Tongue (tissue), 2 donors: ENCODE data around the gene ACOT6. TPM values are rescaled to one million over a fixed set of nuclear protein-coding genes. Genes with fewer than 3 reads are reported as not detected.
"Not testable (repeated sequence)": the region's sequence is repeated elsewhere in the genome, so short reads cannot be mapped to it uniquely, and the experiment has no call there.

Source experiments
- DNase-seq: peaks from one replicate; pipeline ENCODE4 v3.0.0-alpha.2; 2015
- total RNA-seq: library from RNA; depleted of rRNA; stranded (reverse); fragments of >200 nt; gene quantifications from one replicate; pipeline ENCODE4 v1.2.3, GENCODE V29; 2014

ACOT6 gene, protein sequence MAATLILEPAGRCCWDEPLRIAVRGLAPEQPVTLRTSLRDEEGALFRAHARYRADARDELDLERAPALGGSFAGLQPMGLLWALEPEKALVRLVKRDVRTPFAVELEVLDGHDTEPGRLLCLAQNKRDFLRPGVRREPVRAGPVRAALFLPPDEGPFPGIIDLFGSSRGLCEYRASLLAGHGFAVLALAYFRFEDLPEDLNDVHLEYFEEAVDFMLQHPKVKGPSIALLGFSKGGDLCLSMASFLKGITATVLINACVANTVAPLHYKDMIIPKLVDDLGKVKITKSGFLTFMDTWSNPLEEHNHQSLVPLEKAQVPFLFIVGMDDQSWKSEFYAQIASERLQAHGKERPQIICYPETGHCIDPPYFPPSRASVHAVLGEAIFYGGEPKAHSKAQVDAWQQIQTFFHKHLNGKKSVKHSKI
- total RNA-seq = not detected

DNA sequence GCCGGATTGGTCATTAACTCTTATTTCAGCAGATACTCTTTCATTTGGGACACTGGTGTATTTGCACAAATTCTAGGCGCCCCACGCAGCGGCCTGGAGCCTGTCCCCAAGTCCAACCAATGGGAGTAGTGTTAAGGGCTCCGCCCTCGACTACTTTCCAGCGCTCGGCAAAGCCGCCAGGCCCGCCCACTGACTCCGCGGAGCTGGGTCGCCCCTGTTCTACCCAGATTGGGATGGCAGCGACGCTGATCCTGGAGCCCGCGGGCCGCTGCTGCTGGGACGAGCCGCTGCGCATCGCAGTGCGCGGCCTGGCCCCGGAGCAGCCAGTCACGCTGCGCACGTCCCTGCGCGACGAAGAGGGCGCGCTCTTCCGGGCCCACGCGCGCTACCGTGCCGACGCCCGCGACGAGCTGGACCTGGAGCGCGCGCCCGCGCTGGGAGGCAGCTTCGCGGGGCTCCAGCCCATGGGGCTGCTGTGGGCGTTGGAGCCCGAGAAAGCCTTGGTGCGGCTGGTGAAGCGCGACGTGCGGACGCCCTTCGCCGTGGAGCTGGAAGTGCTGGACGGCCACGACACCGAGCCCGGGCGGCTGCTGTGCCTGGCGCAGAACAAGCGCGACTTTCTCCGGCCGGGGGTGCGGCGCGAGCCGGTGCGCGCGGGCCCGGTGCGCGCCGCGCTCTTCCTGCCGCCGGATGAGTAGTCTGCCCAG is at the start of gene ACOT6:
Gene ACOT6, plus strand, starts transcription at position 179 of the 707 bp plus-strand sequence. Its CDS starts 55 bp downstream, at position 234.
- DNase-seq = peak; percentile 82

DNA sequence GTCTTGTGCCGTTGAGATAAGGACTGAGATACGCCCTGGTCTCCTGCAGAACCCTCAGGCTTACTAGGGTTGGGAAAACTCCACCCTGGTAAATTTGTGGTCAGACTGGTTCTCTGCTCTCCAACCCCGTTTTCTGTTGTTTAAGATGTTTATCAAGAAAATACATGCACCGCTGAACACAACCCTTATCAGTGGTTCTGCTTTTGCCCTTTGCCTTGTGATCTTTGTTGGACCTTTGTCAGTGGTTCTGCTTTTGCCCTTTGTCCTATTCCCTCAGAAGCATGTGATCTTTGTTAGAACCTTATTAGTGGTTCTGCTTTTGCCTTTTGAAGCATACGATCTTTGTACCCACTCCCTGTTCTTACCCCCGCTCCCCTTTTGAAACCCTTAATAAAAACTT is 49.6 kb upstream of the ACOT6 start:
- not testable (repeated sequence) for DNase-seq

DNA sequence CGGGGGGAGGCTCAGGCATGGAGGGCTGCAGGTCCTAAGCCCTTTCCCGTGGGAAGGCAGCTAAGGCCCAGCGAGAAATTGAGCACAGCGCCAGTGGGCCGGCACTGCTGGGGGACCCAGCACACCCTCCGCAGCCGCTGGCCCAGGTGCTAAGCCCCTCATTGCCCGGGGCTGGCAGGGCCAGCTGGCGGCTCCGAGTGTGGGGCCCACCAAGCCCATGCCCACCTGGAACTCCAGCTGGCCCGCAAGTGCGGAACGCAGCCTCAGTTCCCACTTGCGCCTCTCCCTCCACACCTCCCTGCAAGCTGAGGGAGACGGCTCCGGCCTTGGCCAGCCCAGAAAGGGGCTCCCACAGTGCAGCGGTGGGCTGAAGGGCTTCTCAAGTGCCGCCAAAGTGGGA is 45.9 kb upstream of the ACOT6 start:
- not testable (repeated sequence) for DNase-seq

DNA sequence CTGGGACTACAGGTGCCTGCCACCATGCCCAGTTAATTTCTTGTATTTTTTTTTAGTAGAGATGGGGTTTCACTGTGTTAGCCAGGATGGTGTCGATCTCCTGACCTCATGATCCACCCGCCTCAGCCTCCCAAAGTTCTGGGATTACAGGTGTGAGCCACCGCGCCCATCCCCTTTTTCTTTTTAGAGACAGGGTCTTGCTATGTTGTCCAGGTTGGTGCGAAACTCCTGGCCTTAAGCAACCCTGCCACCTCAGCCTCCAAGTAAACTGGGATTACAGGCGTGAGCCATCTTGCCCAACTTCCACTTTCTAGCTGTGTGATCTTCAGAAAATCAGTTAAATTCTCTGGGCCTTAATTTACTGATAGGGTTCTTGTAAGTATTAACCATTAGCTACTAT is 45.4 kb upstream of the ACOT6 start:
- DNase-seq = not testable (repeated sequence)

DNA sequence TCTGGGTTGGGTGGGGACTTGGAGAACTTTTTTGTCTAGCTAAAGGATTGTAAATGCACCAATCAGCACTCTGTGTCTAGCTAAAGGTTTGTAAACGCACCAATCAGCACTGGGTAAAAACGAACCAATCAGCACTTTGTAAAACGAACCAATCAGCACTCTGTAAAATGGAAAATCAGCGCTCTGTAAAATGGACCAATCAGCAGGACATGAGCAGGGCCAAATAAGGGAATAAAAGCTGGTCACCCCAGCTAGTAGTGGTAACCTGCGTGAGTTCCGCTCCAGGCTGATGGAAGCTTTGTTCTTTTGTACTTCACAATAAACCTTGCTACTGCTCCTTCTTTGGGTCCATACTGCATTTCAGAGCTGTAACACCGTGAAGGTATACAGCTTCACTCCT is 45.0 kb upstream of the ACOT6 start:
- no peak for DNase-seq

DNA sequence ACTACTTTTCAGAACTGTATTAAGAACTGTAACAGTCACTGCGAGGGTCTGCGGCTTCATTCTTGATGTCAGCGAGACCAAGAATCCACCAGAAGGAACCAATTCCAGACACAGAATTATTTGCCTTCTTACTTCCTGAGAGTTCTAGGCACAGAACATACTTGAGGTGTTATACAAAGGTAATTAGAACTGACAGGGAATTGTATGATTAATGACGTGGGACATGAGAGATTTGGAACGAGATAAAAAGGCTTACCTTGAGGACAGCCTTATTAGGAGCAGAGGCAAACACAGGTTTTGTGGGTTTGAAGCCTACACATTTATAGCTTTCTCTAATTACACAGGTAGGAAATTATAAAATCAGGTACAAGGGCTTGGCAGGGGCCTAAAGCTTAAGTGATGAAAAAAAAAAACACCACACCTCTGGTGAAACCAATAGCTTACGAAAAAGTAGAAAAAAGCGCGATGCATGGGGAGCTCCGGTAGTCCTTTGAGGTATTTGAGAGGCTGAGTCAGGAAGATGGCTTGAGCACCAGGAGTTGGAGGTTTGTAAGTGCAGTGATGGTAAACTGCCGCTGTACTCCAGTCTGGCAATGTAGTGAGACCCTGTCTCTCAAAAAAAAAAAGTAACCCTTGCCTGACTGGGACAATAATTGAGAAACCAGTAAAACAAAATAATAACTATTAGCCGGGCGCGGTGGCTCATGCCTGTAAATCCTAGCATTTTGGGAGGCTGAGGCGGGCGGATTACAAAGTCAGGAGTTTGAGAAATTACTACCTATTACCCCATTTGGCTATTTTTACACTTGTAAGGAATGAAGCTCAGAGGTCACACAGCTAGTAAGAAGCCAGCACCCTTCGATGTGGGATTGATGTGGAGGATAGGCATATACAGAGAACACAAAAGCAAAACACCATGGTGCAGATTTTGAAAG is 44.1 kb upstream of the ACOT6 start:
- DNase-seq = peak; percentile 20

DNA sequence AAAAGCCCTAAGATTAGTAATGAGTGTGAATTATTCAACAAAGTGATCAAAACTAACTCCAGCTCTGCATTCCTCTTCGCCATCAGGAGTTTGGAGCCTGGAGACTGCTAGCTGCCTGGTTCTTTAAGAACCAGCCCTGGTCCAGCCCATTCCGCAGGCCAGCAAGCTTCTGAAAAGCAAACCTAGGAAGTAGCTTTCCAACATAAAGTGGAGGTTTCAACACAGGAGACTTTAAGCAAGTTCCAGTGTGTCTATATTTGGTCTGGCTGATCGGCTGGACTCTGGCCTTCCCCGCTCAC is 43.5 kb upstream of the ACOT6 start:
- not testable (repeated sequence) for DNase-seq

DNA sequence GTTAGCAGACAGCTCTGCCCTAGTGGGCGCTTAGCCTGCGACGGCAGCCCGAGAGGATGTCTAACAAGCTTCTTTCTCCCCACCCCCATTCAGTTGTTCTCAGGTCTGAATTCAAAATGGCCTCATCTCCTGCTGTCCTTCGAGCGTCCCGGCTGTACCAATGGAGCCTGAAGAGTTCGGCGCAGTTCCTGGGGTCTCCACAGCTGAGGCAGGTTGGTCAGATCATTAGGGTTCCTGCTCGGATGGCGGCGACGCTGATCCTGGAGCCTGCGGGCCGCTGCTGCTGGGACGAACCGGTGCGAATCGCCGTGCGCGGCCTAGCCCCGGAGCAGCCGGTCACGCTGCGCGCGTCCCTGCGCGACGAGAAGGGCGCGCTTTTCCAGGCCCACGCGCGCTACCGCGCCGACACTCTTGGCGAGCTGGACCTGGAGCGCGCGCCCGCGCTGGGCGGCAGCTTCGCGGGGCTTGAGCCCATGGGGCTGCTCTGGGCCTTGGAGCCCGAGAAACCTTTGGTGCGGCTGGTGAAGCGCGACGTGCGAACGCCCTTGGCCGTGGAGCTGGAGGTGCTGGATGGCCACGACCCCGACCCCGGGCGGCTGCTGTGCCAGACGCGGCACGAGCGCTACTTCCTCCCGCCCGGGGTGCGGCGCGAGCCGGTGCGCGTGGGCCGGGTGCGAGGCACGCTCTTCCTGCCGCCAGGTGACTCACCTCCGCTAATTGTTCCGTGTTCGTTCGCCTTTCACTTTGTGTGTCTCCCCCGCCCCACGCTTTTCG is 42.9 kb upstream of the ACOT6 start, which contains the start of gene ACOT2:
Gene ACOT2, plus strand, starts transcription at position 29 of the 774 bp plus-strand sequence. Its CDS starts 28 bp downstream, at position 57.
- peak; percentile 92 for DNase-seq

DNA sequence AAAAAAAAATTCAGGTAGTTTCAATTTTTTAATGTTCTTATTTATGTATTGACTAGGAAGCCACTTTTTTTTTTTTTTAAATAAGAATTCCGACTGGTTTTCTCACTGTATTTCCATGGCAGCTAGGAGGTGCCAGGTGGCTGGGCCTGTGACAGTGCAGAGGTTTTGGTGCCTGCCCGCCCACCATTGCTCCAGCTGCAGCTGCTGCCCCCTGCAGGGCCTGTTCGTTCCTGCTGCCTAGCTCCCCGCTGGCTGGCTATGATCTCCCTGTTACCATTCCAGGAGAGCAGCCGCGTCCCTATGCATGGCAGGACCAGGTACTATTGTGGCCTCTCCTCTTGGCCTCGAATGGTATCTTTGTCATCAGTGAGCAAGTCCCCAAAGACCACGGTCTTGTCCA is 41.4 kb upstream of the ACOT6 start:
- DNase-seq = peak; percentile 40

DNA sequence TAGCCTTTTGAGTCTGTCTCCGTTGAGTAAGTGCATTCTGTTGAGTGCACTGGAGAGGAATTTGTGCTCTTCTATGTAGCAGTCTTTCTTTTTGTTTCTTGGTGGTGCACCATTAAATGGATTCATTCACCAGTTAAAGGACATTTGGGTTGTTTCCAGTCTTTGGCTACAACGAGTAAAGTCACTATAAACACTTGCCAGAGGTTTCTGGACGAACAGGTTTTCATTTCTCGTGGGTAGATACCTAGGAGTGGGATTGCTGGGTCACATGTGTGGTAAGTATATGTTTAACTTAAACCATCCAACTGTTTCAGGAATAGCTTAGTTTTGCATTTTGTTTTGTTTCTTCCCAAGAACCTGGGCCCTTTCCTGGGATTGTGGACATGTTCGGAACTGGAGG is 39.3 kb upstream of the ACOT6 start:
- DNase-seq = not testable (repeated sequence)

DNA sequence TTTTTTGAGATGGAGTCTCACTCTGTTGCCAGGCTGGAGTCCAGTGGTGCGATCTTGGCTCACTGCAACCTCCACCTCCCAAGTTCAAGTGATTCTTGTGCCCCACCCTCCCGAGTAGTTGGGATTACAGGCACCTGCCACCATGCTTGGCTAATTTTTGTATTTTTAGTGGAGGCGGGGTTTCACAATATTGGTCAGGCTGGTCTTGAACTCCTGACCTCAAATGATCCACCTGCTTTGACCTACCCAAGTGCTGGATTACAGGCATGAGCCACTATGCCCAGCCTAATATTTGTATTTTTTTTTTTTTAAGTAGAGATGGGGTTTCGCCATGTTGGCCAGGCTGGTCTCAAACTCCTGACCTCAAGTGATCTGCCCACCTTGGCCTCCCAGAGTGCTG is 38.6 kb upstream of the ACOT6 start:
- DNase-seq = not testable (repeated sequence)

DNA sequence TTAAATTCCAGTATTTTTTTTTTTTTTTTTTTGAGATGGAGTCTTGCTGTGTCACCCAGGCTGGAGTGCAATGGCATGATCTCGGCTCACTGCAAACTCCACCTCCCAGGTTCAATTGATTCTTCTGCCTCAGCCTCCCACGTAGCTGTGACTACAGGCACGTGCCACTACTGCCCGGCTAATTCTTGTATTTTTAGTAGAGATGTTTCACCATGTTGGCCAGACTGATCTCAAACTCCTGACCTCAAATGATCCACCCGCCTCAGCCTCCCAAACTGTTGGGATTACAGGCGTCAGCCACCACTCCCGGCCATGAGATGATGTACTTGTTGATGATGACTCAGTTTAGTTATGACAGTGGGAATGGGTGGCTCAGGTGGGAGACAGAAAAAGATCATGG is 38.1 kb upstream of the ACOT6 start:
- not testable (repeated sequence) for DNase-seq

DNA sequence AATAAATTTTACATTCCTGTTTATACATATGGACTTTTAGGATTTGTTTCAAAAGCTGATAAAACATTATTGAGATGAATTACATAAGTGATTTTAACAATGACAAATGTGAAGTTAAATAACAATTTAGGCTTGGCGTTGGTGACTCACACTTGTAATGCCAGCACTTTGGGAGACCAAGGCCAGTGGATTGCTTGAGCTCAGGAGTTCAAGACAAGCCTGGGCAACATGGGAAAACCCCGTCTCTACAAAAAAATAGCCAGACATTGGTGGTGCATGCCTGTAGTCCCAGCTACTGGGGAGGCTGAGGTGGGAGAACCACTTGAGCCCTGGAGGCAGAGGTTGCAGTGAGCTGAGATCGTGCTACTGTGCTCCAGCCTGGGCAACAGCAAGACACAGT is 35.9 kb upstream of the ACOT6 start:
- no peak for DNase-seq

DNA sequence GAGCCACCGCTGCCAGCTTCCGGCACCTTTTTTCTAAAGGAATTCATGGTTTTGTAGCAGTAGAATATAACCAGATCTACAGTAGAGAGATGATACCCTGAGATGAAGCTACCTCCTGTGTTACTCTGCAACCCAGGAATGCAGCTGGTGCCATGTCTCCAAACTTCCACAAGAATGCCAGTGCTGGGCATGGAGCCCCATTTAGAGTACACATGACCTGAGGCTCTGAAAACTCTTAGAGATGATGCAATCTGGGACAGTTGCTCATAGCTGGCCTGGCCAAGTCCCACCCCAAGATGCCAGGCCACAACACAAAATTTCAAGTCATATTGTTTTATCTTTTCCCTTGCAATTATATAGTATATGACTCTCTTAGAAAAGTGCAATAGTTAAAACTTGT is 35.1 kb upstream of the ACOT6 start:
- DNase-seq = not testable (repeated sequence)

DNA sequence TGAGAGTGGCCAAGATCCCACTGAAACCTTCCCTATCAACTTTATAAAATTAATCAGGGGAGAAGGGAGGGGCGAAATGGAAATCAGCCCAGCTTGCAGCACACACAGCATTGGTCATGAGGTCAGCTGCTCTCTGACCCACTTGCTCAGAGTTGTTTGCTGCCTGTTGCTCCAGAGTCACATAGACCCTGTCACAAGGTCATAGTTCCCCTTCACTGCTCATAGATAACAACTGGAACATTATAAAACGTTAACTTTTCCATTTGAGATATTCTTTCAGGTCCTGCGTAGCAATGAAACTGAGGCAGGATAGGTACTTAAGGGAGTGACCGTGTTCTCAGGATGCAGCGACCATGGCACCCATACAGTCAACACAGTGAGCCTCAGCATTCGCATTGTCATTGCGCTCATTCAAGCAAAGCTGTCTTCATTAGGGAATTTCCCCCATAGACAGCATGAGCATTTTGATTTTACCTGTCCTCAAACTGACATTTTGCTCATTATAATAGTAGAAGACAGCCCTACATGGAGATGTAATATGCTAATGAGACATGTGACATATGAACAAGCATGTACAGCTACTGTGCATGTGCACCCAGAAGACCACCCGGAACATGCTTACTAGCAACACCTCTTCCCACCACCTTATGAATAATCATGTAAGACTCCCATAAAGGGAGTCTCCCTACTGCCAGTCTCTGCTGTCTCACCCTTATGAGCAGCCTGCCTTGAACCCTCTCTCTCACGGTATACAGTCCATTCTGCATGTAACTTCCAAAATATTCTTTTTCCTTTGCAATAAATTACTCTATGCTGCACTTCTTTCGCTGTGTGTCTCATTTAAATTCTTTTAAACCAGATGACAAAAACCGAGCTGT is 30.0 kb upstream of the ACOT6 start:
- not testable (repeated sequence) for DNase-seq

DNA sequence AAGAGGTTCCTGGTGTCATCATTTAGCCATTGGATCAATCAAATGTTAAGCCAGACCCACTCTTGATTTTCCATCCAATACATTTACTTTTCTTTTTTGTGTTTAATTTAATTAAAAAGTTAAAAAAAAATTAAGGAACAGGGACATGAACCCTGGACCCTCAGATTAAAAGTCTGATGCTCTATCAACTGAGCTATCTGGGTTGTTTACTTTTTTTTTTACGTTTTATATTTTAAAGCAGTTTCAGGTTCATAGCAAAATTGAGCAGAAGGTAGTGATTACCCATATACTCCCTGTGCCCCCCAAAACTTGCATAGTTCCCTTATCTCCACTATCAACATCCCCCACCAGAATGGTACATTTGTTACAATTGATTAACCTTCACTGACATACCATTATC is 23.6 kb upstream of the ACOT6 start:
- DNase-seq = no peak

DNA sequence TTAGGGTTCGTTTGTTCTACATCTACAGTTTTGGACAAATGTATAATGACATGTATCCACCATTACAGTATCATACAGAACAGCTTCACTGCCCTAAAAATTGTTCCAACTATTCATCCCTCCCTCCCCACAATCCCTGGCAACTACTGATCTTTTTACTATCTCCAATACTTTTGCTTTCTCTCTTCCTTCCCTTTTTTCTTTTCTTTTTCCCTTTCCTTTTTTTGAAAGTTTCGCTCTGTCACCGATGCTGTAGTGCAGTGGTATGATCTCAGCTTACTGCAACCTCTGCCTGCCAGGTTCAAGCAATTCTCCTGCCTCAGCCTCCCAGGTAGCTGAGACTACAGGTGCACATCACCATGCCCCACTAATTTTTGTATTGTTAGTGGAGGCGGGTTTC is 23.2 kb upstream of the ACOT6 start:
- DNase-seq = no peak

DNA sequence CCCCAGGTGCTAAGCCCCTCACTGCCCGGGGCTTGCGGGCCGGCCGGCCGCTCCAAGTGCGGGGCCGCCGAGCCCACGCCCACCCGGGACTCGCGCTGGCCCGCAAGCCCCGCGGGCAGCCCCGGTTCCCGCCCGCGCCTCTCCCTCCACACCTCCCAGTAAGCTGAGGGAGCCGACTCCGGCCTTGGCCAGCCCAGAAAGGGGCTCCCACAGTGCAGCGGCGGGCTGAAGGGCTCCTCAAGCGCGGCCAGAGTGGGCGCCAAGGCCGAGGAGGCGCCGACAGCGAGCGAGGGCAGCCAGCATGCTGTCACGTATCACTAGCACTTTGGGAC is 21.7 kb upstream of the ACOT6 start:
- not testable (repeated sequence) for DNase-seq

DNA sequence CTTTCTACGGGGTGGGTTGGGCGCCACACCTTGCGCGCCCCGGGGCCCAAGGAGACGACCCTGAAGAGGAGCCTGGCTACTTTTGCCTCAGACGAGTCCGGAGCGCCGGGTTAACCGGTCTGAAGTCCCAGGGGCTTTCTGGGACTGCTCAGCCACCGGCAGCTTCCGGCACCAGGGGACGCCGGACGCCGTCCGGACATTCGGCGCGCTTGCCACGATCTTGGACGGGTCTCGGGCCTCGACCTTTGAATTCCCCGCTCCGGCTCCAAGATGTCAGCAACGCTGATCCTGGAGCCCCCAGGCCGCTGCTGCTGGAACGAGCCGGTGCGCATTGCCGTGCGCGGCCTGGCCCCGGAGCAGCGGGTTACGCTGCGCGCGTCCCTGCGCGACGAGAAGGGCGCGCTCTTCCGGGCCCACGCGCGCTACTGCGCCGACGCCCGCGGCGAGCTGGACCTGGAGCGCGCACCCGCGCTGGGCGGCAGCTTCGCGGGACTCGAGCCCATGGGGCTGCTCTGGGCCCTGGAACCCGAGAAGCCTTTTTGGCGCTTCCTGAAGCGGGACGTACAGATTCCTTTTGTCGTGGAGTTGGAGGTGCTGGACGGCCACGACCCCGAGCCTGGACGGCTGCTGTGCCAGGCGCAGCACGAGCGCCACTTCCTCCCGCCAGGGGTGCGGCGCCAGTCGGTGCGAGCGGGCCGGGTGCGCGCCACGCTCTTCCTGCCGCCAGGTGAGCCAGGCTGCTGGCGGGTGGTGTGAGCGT is 20.4 kb upstream of the ACOT6 start, which contains the start of gene ACOT4:
Gene ACOT4, plus strand, starts transcription at position 184 of the 760 bp plus-strand sequence. Its CDS starts 87 bp downstream, at position 271.
- peak; percentile 26 for DNase-seq

DNA sequence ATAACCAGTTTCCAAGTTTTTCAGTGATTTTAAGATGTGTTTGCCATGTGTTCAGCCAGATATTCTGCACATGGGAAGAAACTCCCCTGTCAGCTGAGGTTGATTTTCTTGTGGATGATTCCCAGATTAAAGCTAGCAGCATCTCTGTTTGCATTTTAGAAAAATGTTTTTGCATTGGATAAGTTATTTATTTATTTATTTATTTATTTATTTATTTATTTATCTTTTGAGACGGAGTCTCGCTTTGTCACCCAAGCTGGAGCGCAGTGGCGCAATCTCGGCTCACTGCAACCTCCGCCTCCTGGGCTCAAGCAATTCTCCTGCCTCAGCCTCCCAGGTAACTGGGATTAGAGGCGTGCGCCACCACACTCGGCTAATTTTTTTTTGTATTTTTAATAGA is 17.8 kb upstream of the ACOT6 start:
- DNase-seq = no peak
